ENCODE measurements around the gene GRID1.

GRCh38 chr10:85764108-85764507 is 602.5 kb downstream of the GRID1 start:
- TF ChIP-seq CTCF (tag by site-specific recombination; IDR thresholded peaks at IDR 0.05) (no peak), ZNF747 (tag by site-specific recombination; IDR thresholded peaks at IDR 0.05) (no peak), ELK4 (IDR thresholded peaks at IDR 0.05; ENCODE audit: borderline replicate concordance, low read depth, low read length) (no peak), SP2 (tag by site-specific recombination; IDR thresholded peaks at IDR 0.05) (no peak)
